Endothelial cell of umbilical vein (primary cell): Measurements from ENCODE around the gene CALCOCO2. TPM values are rescaled to one million over a fixed set of nuclear protein-coding genes. Genes with fewer than 3 reads are reported as not detected.

Experiments used
- BruUV-seq: library from RNA; stranded (reverse); fragments of 400-500 nt; replicated peaks from 2 replicates; lab custom pipeline; 2021; lab: Mats Ljungman, UMichigan
- CTCF ChIA-PET: fragments of 300-600, 350-600 bp; sonication (Branson Sonifier 250); formaldehyde crosslinking; loops from one replicate; lab custom pipeline; 2021; ENCODE audit warnings: antibody characterized with exemption, inconsistent platforms; lab: Charles Lee
- POLR2A ChIA-PET: fragments of 300-600, 350-600 bp; sonication (Branson Sonifier 250); formaldehyde crosslinking; loops from one replicate; lab custom pipeline; 2021; ENCODE audit warnings: antibody characterized with exemption, inconsistent platforms; lab: Charles Lee
- DNase-seq: peaks from one replicate; pipeline ENCODE4 v3.0.0-alpha.2; 2011; ENCODE audit warnings: low read depth, low spot score
- FAIRE-seq: peaks from 2 replicates; lab custom pipeline; 2011; peaks lifted over from hg19 to GRCh38; lab: Jason Lieb, UNC
- H2AFZ ChIP-seq: 2 replicates; pipeline ENCODE4 v1.6.0; 2012; ENCODE audit warnings: low read depth, low read length, control low read depth, inconsistent platforms
- H3K27ac ChIP-seq: 2 replicates; pipeline ENCODE4 v1.5.1; 2011; ENCODE audit warnings: low read depth, mild to moderate bottlenecking, control low read depth, low read length, moderate library complexity; ENCODE audit not compliant: insufficient read depth
- H3K27me3 ChIP-seq, 2 experiments: 2 replicates each; pipeline versions ENCODE4 v1.6.0 to v1.6.1; 2011; ENCODE audit warnings: low read length in 2 of 2, mixed read lengths in 1 of 2; ENCODE audit not compliant: control insufficient read depth in 2 of 2, insufficient read depth in 2 of 2
- H3K36me3 ChIP-seq, 2 experiments: 2 replicates in 1 of 2; 3 replicates in 1 of 2; pipeline ENCODE4 v1.5.1; 2011; ENCODE audit warnings: low read length in 2 of 2, mild to moderate bottlenecking in 1 of 2, moderate library complexity in 1 of 2; ENCODE audit not compliant: control insufficient read depth in 2 of 2, insufficient read depth in 2 of 2; ENCODE audit errors: extremely low read depth in 1 of 2
- H3K4me1 ChIP-seq: 3 replicates; pipeline ENCODE4 v1.5.1; 2011; ENCODE audit warnings: mild to moderate bottlenecking, low read length; ENCODE audit not compliant: control insufficient read depth, insufficient read depth; ENCODE audit errors: extremely low read depth
- H3K4me2 ChIP-seq: 2 replicates; pipeline ENCODE4 v1.6.1; 2011; ENCODE audit warnings: low read length, control low read depth, mixed read lengths; ENCODE audit not compliant: insufficient read depth
- H3K4me3 ChIP-seq, 3 experiments: fragments of 200-600 bp in 1 of 3; sonication (generic), shearing (Covaris generic) in 1 of 3; replicated peaks in 1 of 3; 2 replicates each; pipeline ENCODE4 v1.5.1; 2011 to 2016; ENCODE audit warnings: control low read depth in 3 of 3, low read length in 3 of 3, mild to moderate bottlenecking in 2 of 3, inconsistent platforms in 1 of 3, low read depth in 1 of 3, moderate library complexity in 1 of 3; ENCODE audit not compliant: insufficient read depth in 1 of 3
- H3K79me2 ChIP-seq: 2 replicates; pipeline ENCODE4 v1.6.0; 2012; ENCODE audit warnings: low read length, inconsistent platforms; ENCODE audit not compliant: control insufficient read depth, insufficient read depth
- H3K9ac ChIP-seq: replicated peaks from 2 replicates; pipeline ENCODE3; 2011; ENCODE audit warnings: low read length, control low read depth; ENCODE audit not compliant: insufficient read depth; ENCODE audit errors: extremely low read depth
- H3K9me1 ChIP-seq: replicated peaks from 3 replicates; pipeline ENCODE4 v1.6.0; 2011; ENCODE audit warnings: mild to moderate bottlenecking, low read length; ENCODE audit not compliant: control insufficient read depth, insufficient read depth; ENCODE audit errors: extremely low read depth
- H3K9me3 ChIP-seq: replicated peaks from 2 replicates; pipeline ENCODE4 v1.5.1; 2012; ENCODE audit warnings: low read length, inconsistent platforms; ENCODE audit not compliant: control insufficient read depth, insufficient read depth
- H4K20me1 ChIP-seq: replicated peaks from 2 replicates; pipeline ENCODE3; 2011; ENCODE audit warnings: mild to moderate bottlenecking, low read length; ENCODE audit not compliant: control insufficient read depth, insufficient read depth; ENCODE audit errors: extremely low read depth
- EZH2 ChIP-seq: IDR thresholded peaks from 2 replicates; pipeline ENCODE4 v1.6.1; 2012; ENCODE audit warnings: borderline replicate concordance, low read depth, mild to moderate bottlenecking, moderate library complexity, low read length, inconsistent platforms; ENCODE audit not compliant: severe bottlenecking
- FOS ChIP-seq: IDR thresholded peaks from 2 replicates; pipeline ENCODE4 v1.6.1; 2011; ENCODE audit warnings: mild to moderate bottlenecking, low read length, moderate library complexity, borderline replicate concordance; ENCODE audit not compliant: insufficient read depth
- GATA2 ChIP-seq: IDR thresholded peaks from 2 replicates; pipeline ENCODE4 v1.7.0; 2011; ENCODE audit warnings: low read depth, mild to moderate bottlenecking, moderate library complexity, mixed read lengths, low read length; ENCODE audit not compliant: insufficient read length, insufficient read depth
- JUN ChIP-seq: IDR thresholded peaks from 2 replicates; pipeline ENCODE4 v1.6.1; 2011; ENCODE audit warnings: borderline replicate concordance, low read depth; ENCODE audit not compliant: insufficient read length, insufficient read depth
- MYC ChIP-seq: IDR thresholded peaks from one replicate; pipeline ENCODE4 v1.6.1; 2011; ENCODE audit warnings: mild to moderate bottlenecking, low read depth, low read length
- POLR2A ChIP-seq: IDR thresholded peaks from 2 replicates; pipeline ENCODE4 v1.6.1; 2012; ENCODE audit warnings: low read depth, mild to moderate bottlenecking, control low read depth, low read length
- POLR2AphosphoS5 ChIP-seq: IDR thresholded peaks from 2 replicates; pipeline ENCODE4 v1.6.1; 2012; ENCODE audit warnings: low read depth, mild to moderate bottlenecking, control low read depth, low read length, moderate library complexity; ENCODE audit not compliant: insufficient read depth
- dilution Hi-C: fragments of 300-500 bp; cut with MboI; formaldehyde crosslinking; loops from one replicate; pipeline ENCODE4 v1.15.0; 2019; ENCODE audit warnings: low sequenced_read_pairs; ENCODE audit not compliant: extremely low pct_ligation_motif_present
- intact Hi-C: fragments of 100-400 bp; cut with micrococcal nuclease; formaldehyde crosslinking; loops from one replicate; pipeline ENCODE4 v1.10.0; 2022
- polyA plus RNA-seq, 4 experiments: library from polyadenylated mRNA; depleted of rRNA in 3 of 4; stranded (reverse) in 3 of 4; unstranded in 1 of 4; fragments of >200 nt; gene quantifications; 2 replicates each; pipeline versions ENCODE4 v1.2.1 to v1.2.3, GENCODE V29; 2011 to 2012; ENCODE audit warnings: missing spikeins in 1 of 4
- total RNA-seq: library from RNA; stranded (reverse); gene quantifications from 2 replicates; pipeline ENCODE4 v1.2.3, GENCODE V29; 2021
- TF ChIP-seq, protein P1 (sequence below): IDR thresholded peaks from 2 replicates; pipeline ENCODE4 v1.6.1; 2011; ENCODE audit not compliant: insufficient read depth, insufficient read length
- TF ChIP-seq, protein P2 (sequence below), 2 donors: IDR thresholded peaks; 1 replicate in 1 of 2; 2 replicates in 1 of 2; pipeline ENCODE4 v1.5.1; 2011; ENCODE audit warnings: low read length in 2 of 2, mild to moderate bottlenecking in 2 of 2, moderate library complexity in 2 of 2, control low read depth in 1 of 2, inconsistent platforms in 1 of 2, low read depth in 1 of 2; ENCODE audit not compliant: insufficient read depth in 1 of 2; ENCODE audit errors: extremely low read depth in 1 of 2

CALCOCO2 gene
- total and polyA plus RNA-seq, 2 donors (not counting 3 experiments of a cell fraction or from before 2014, with no cell fraction given) = 20.6 to 64.9 TPM

DNA sequence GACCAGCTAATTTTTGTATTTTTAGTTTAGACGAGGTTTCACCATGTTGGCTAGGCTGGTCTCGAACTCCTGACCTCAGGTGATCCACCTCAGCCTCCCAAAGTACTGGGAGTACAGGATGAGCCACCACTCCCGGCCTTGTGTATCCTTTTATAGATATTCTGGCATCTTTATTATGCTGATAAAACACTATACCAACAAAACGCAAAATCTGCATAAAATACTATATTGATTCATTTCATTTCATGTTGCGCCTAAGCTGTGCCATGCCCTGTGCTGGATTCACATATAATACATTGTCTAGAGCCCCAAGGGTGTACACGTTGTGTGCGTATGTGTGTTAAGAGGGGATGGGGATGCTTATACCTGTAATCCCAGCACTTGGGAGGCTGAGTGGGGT, 73.6 kb downstream of the CALCOCO2 start:
- Histone ChIP-seq H3K27ac (no peak overlapping the region), H3K4me3 (no peak overlapping the region), H3K9ac (no peak overlapping the region), H3K4me1 (peaks cover 6% of the 10 kb centered on the region), H3K4me2 (no peak overlapping the region), H3K79me2 (peaks cover 9% of the 10 kb centered on the region), H3K9me1 (no peaks in the 10 kb centered on the region), H3K27me3 (no peaks in the 10 kb centered on the region), H3K36me3 (no peaks in the 10 kb centered on the region), H3K9me3 (no peaks in the 10 kb centered on the region), H4K20me1 (no peaks in the 10 kb centered on the region), H2AFZ (no peak overlapping the region)
- ChIA-PET CTCF (no interaction called here), POLR2A (no interaction called here)
- DNase-seq (no peak), FAIRE-seq (no peak)
- no peak for TF ChIP-seq POLR2A
- TF ChIP-seq EZH2 = no peak
- TF ChIP-seq, protein P1, sequence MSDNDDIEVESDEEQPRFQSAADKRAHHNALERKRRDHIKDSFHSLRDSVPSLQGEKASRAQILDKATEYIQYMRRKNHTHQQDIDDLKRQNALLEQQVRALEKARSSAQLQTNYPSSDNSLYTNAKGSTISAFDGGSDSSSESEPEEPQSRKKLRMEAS = no peak
- no peak for TF ChIP-seq MYC
- no peak for TF ChIP-seq JUN
- TF ChIP-seq FOS = no peak
- no peak for TF ChIP-seq POLR2AphosphoS5
- no peak for TF ChIP-seq GATA2
- TF ChIP-seq, protein P2, sequence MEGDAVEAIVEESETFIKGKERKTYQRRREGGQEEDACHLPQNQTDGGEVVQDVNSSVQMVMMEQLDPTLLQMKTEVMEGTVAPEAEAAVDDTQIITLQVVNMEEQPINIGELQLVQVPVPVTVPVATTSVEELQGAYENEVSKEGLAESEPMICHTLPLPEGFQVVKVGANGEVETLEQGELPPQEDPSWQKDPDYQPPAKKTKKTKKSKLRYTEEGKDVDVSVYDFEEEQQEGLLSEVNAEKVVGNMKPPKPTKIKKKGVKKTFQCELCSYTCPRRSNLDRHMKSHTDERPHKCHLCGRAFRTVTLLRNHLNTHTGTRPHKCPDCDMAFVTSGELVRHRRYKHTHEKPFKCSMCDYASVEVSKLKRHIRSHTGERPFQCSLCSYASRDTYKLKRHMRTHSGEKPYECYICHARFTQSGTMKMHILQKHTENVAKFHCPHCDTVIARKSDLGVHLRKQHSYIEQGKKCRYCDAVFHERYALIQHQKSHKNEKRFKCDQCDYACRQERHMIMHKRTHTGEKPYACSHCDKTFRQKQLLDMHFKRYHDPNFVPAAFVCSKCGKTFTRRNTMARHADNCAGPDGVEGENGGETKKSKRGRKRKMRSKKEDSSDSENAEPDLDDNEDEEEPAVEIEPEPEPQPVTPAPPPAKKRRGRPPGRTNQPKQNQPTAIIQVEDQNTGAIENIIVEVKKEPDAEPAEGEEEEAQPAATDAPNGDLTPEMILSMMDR (IDR thresholded peaks at IDR 0.05; ENCODE audit: extremely low read depth in 1 of 2, insufficient read depth in 1 of 2, low read depth in 1 of 2, low read length in 2 of 2) = no peak
- BruUV-seq = no TSS peak
- intact Hi-C loops (no loop called here), dilution Hi-C loops (no loop called here)
